Neuron (in vitro differentiated cells): Measurements from ENCODE around the gene NAXE.
"Not testable (repeated sequence)": the region's sequence is repeated elsewhere in the genome, so short reads cannot be mapped to it uniquely, and the experiment has no call there.

Source experiments
- H2AFZ ChIP-seq: one replicate; pipeline ENCODE4 v1.6.1; 2013; ENCODE audit warnings: low read depth, mild to moderate bottlenecking, inconsistent platforms, low read length, moderate library complexity
- H3K27me3 ChIP-seq: one replicate; pipeline ENCODE4 v1.6.1; 2013; ENCODE audit warnings: low read length; ENCODE audit not compliant: insufficient read depth
- H3K36me3 ChIP-seq: one replicate; pipeline ENCODE4 v1.6.1; 2013; ENCODE audit warnings: low read length; ENCODE audit not compliant: insufficient read depth
- H3K4me1 ChIP-seq: one replicate; pipeline ENCODE4 v1.6.1; 2013; ENCODE audit warnings: low read length; ENCODE audit not compliant: insufficient read depth
- H3K4me3 ChIP-seq: 2 replicates; pipeline ENCODE4 v1.5.1; 2013; ENCODE audit warnings: mild to moderate bottlenecking, low read length, moderate library complexity
- H3K9me3 ChIP-seq: one replicate; pipeline ENCODE4 v1.6.1; 2013; ENCODE audit warnings: low read length

The NAXE gene

GRCh38 chr1:156591432-156592157 lies at the start of gene NAXE:
NAXE (plus strand) TSS chr1:156591776; CDS start chr1:156591805, 29 bp downstream.
- Histone ChIP-seq H3K36me3 (peaks cover 22% of the 10 kb centered on the region), H3K4me3 (peak within 1 kb of the TSS; percentile 68), H3K27me3 (peaks cover 7% of the 10 kb centered on the region), H3K9me3 (no peaks in the 10 kb centered on the region), H2AFZ (peak within 1 kb of the TSS; percentile 24), H3K4me1 (peaks cover 39% of the 10 kb centered on the region)

- peaks cover 73% of the 10 kb centered on the region for H3K36me3 ChIP-seq
- no peaks in the 10 kb centered on the region for H3K4me1 ChIP-seq
- H2AFZ ChIP-seq: no peak overlapping the region
- H3K9me3 ChIP-seq: no peaks in the 10 kb centered on the region
- H3K4me3 ChIP-seq: no peak overlapping the region
- no peaks in the 10 kb centered on the region for H3K27me3 ChIP-seq
Observed at GRCh38 chr1:156543066-156543465, 48.5 kb upstream of the NAXE start.

- Histone ChIP-seq H3K4me3 (no peak overlapping the region), H3K9me3 (no peaks in the 10 kb centered on the region), H3K36me3 (peaks cover 71% of the 10 kb centered on the region), H3K4me1 (no peaks in the 10 kb centered on the region), H2AFZ (no peak overlapping the region), H3K27me3 (no peaks in the 10 kb centered on the region)
Observed at GRCh38 chr1:156544592-156545102, 46.9 kb upstream of the NAXE start.

- Histone ChIP-seq H3K9me3 (no peaks in the 10 kb centered on the region), H3K4me3 (no peak overlapping the region), H3K4me1 (no peaks in the 10 kb centered on the region), H3K36me3 (peaks cover 69% of the 10 kb centered on the region), H2AFZ (no peak overlapping the region), H3K27me3 (no peaks in the 10 kb centered on the region)
Observed at GRCh38 chr1:156546267-156546666, 45.3 kb upstream of the NAXE start.

GRCh38 chr1:156547434-156547833 lies 44.1 kb upstream of the NAXE start:
- Histone ChIP-seq H3K9me3 (no peaks in the 10 kb centered on the region), H3K27me3 (no peaks in the 10 kb centered on the region), H3K36me3 (peaks cover 76% of the 10 kb centered on the region), H3K4me1 (no peaks in the 10 kb centered on the region), H2AFZ (no peak overlapping the region), H3K4me3 (no peak overlapping the region)

GRCh38 chr1:156547982-156548381 lies 43.6 kb upstream of the NAXE start:
- H3K36me3 ChIP-seq: peaks cover 74% of the 10 kb centered on the region

GRCh38 chr1:156549390-156549789 lies 42.2 kb upstream of the NAXE start:
- peaks cover 67% of the 10 kb centered on the region for H3K36me3 ChIP-seq
- no peaks in the 10 kb centered on the region for H3K4me1 ChIP-seq

More at GRCh38 chr1:156547982-156548381, 43.6 kb upstream of the NAXE start:
- H3K9me3 ChIP-seq: no peaks in the 10 kb centered on the region
- H3K4me3 ChIP-seq: no peak overlapping the region
- H3K4me1 ChIP-seq: no peaks in the 10 kb centered on the region
- H3K27me3 ChIP-seq: no peaks in the 10 kb centered on the region
- H2AFZ ChIP-seq: no peak overlapping the region

GRCh38 chr1:156549831-156550230 lies 41.7 kb upstream of the NAXE start:
- peaks cover 71% of the 10 kb centered on the region for H3K36me3 ChIP-seq
- no peaks in the 10 kb centered on the region for H3K27me3 ChIP-seq
- H3K4me3 ChIP-seq: no peak overlapping the region
- H3K4me1 ChIP-seq: no peaks in the 10 kb centered on the region
- no peaks in the 10 kb centered on the region for H3K9me3 ChIP-seq
- no peak overlapping the region for H2AFZ ChIP-seq

More at GRCh38 chr1:156549390-156549789, 42.2 kb upstream of the NAXE start:
- Histone ChIP-seq H3K4me3 (no peak overlapping the region), H2AFZ (no peak overlapping the region), H3K9me3 (no peaks in the 10 kb centered on the region), H3K27me3 (no peaks in the 10 kb centered on the region)

- H2AFZ ChIP-seq: no peak overlapping the region
- no peak overlapping the region for H3K4me3 ChIP-seq
- no peaks in the 10 kb centered on the region for H3K27me3 ChIP-seq
- peaks cover 76% of the 10 kb centered on the region for H3K36me3 ChIP-seq
- H3K9me3 ChIP-seq: no peaks in the 10 kb centered on the region
- no peaks in the 10 kb centered on the region for H3K4me1 ChIP-seq
Observed at GRCh38 chr1:156550346-156550745, 41.2 kb upstream of the NAXE start.

- H3K4me1 ChIP-seq: no peaks in the 10 kb centered on the region
- H3K4me3 ChIP-seq: no peak overlapping the region
- H3K9me3 ChIP-seq: no peaks in the 10 kb centered on the region
- H3K36me3 ChIP-seq: peaks cover 78% of the 10 kb centered on the region
- no peak overlapping the region for H2AFZ ChIP-seq
- H3K27me3 ChIP-seq: no peaks in the 10 kb centered on the region
Observed at GRCh38 chr1:156551066-156551643, 40.4 kb upstream of the NAXE start.

GRCh38 chr1:156551869-156552268 lies 39.7 kb upstream of the NAXE start:
- Histone ChIP-seq H3K4me1 (no peaks in the 10 kb centered on the region), H3K9me3 (no peaks in the 10 kb centered on the region), H3K36me3 (peaks cover 76% of the 10 kb centered on the region), H3K4me3 (no peak overlapping the region), H2AFZ (no peak overlapping the region), H3K27me3 (no peaks in the 10 kb centered on the region)

GRCh38 chr1:156552518-156552917 lies 39.1 kb upstream of the NAXE start:
- Histone ChIP-seq H3K27me3 (no peaks in the 10 kb centered on the region), H3K4me1 (no peaks in the 10 kb centered on the region), H3K36me3 (peaks cover 70% of the 10 kb centered on the region), H2AFZ (no peak overlapping the region), H3K4me3 (no peak overlapping the region), H3K9me3 (no peaks in the 10 kb centered on the region)

GRCh38 chr1:156552937-156553336 lies 38.6 kb upstream of the NAXE start:
- H2AFZ ChIP-seq, H3K4me3 ChIP-seq, H3K27me3 ChIP-seq, H3K9me3 ChIP-seq, H3K4me1 ChIP-seq: not testable (repeated sequence)
- H3K36me3 ChIP-seq: peaks cover 66% of the 10 kb centered on the region
